ENCODE data around the gene C12orf57. TPM values are rescaled to one million over a fixed set of nuclear protein-coding genes. Genes with fewer than 3 reads are reported as not detected.

The C12orf57 gene
- total and polyA plus RNA-seq, 9 of the 15 experiments (the other 6 are each of a cell fraction or from before 2014, with no cell fraction given), result 26.7 to 191 (median 107) TPM

GRCh38 chr12:6943389-6943721 lies 467 bp upstream of the C12orf57 start (continued):
- no peak for TF ChIP-seq ARID4B (CRISPR knock-in tag; IDR thresholded peaks at IDR 0.05)
- TF ChIP-seq WHSC1 (IDR thresholded peaks at IDR 0.05; ENCODE audit: low read length), result no peak
- TF ChIP-seq TAF1 (IDR thresholded peaks at IDR 0.05; ENCODE audit: control insufficient read depth, extremely low read depth, insufficient read depth, low read length, severe bottlenecking), result peak; percentile 30
- TF ChIP-seq RHOXF2B (CRISPR knock-in tag; conservative IDR thresholded peaks at IDR 0.05), result no peak
- TF ChIP-seq ZNF561 (CRISPR knock-in tag; conservative IDR thresholded peaks at IDR 0.05), result no peak
- no peak for TF ChIP-seq NONO (IDR thresholded peaks at IDR 0.05; ENCODE audit: low read depth in 2 of 2, low read length in 1 of 2)
- no peak for TF ChIP-seq ZNF431 (CRISPR knock-in tag; IDR thresholded peaks at IDR 0.05)
- TF ChIP-seq ETV5 (CRISPR knock-in tag; IDR thresholded peaks at IDR 0.05; ENCODE audit: low read depth), result no peak
- TF ChIP-seq CEBPB (tag; IDR thresholded peaks at IDR 0.05), result no peak
- TF ChIP-seq TAL1 (IDR thresholded peaks at IDR 0.05), result no peak
- no peak for TF ChIP-seq NKRF (IDR thresholded peaks at IDR 0.05; ENCODE audit: borderline replicate concordance)
- TF ChIP-seq ZNF146 (CRISPR knock-in tag; IDR thresholded peaks at IDR 0.05; ENCODE audit: unreplicated experiment), result no peak
- no peak for TF ChIP-seq ZFPM2 (CRISPR knock-in tag; IDR thresholded peaks at IDR 0.05)
- peak; percentile 38 for TF ChIP-seq FOS (IDR thresholded peaks at IDR 0.05; ENCODE audit: extremely low read depth, insufficient read length)
- peak; percentile 42 to 57; a peak in 2 of 4 replicates for TF ChIP-seq RCOR1 (IDR thresholded peaks at IDR 0.05; ENCODE audit: borderline replicate concordance in 1 of 2, low read depth in 2 of 2, low read length in 2 of 2)
- TF ChIP-seq SNRNP70 (optimal IDR thresholded peaks at IDR 0.05; ENCODE audit: low read depth, low read length), result no peak
- TF ChIP-seq BACH1 (tag; IDR thresholded peaks at IDR 0.05), result peak; percentile 48; the same call in 1 of the 2 replicates
- TF ChIP-seq ELK1 (CRISPR knock-in tag; IDR thresholded peaks at IDR 0.05), result no peak
- TF ChIP-seq ZKSCAN1 (IDR thresholded peaks at IDR 0.05; ENCODE audit: low read depth, low read length), result no peak
- no peak for TF ChIP-seq SIN3A (IDR thresholded peaks at IDR 0.05; ENCODE audit: borderline replicate concordance in 2 of 2, control insufficient read depth in 1 of 2, low read depth in 2 of 2, low read length in 2 of 2)
- no peak for TF ChIP-seq GATA2 (CRISPR knock-in tag; IDR thresholded peaks at IDR 0.05)
- no peak for TF ChIP-seq POLR2AphosphoS5 (IDR thresholded peaks at IDR 0.05; ENCODE audit: control insufficient read depth, insufficient read depth, low read depth, low read length)
- TF ChIP-seq ARID2 (IDR thresholded peaks at IDR 0.05), result no peak
